COLO668 (cell line): ENCODE results near the gene UROC1.

Experiments
- DNase-seq: peaks from one replicate; lab custom pipeline; 2025; ENCODE audit not compliant: unreplicated experiment; lab: John Stamatoyannopoulos, UW

Gene UROC1

DNA sequence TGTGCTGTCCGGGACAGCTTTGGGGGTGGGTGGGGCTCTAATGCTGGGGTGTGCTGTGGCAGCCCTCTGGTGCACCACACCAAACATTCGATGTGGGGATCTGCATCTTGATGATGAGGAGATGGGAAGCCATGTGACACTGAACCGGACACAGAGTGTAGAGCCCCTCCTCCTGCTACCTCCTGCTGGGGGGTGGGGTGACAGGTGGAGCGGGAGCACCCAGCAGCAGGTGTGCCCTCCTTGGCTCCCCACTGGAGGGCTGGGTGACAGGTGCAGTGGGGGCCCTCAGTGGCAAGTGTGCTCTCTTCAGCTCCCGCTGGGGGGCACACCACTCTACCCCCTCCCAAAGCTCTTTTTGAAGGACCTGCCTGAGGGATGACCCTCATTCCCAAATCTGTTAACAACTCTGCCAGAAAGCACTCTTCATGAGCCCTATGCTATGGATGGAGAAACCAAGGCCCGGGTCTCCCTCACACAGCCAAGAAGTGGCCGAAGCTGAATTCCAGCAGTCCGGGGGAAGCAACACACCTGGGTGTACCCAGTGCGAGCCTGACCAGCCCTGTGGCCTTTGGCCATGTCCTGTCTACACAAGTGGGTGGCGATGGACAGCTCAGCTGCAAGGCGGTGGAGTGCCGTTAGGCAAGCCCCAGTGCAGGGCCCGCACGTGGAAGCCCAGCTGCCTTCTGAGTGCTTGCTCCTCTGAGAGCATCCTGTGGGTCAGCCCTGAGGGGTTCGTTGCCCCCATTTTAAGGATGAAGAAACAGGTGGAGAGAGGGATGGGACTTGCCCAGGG is 609 bp upstream of the UROC1 start:
- peak; percentile 17 for DNase-seq

DNA sequence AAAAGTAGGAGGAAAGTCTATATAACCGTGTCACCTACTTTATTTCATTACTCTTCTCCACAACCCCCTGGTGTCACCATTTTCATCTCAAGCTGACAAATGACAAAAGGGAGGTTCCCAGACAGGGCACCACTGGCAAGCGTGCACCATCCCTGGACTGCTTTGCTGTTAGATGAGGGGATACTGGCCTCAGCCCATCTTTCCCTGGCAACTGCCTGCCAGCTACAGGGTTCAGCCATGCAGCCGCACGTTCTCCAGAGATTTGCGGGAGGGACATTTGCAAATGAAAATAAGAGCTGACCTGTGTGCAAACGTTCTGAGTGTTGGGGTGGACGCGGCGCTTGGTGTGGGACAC is 660 bp downstream of the UROC1 start:
- DNase-seq, result no peak

DNA sequence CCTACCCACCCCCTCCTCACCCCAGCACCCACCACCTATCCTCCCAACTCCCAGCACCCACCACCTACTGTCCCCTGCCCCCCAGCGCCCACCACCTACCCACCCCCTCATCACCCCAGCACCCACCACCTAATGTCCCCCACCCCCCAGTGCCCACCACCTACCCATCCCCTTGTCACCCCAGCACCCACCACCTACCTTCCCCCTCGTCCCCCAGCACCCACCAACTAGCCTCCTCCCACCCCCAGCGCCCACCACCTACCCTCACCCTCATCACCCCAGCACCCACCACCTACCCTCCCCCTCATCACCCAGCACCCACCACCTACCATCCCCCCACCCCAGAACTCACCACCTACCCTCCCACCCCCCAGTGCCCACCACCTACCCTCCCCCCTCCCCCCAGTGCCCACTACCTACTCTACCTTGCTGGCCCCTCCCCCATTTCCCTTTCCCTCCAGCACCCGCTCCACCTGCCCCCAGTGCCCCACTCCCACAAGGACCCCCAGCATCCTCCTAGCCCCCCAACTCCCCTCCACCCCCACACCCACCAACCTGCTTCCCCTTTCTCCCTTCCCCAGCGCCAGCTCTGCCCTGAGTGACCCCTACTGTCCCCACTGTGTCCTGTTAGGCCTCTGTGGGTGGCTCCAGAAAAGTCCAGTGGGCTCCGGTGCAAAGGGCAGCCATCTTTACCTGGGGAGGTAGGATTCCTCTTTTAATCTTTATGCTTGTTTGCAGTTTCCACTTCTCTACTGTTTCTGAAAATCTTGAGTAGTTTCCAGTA is 1.2 kb downstream of the UROC1 start:
- no peak for DNase-seq

DNA sequence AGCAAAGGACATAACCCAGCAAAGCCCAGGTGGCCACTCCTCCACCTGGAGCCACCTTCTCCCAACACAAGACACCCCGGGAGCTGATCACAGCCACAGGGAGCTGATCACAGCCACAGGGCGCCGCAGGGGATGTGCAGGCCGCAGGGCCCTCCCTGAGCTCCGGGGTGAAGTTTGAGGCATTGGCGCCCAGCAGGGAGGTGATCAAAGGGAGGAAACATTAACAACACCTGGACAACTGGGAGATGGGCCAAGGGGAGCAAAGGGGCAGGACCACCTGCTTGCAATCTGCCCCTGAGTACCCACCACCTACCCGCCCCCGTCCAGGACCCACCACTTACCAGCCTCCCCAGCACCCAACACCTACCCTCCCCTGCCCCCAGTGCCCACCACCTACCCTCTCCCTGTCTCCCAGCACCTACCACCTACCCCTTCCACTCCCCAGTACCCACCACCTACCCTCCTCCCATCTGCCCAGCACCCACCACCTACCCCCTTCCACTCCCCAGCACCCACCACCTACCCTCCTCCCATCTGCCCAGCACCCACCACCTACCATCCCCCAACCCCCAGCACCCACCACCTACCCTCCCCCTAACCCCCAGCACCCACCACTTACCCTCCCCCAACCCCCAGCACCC is 2.4 kb downstream of the UROC1 start:
- peak; percentile 3 for DNase-seq

DNA sequence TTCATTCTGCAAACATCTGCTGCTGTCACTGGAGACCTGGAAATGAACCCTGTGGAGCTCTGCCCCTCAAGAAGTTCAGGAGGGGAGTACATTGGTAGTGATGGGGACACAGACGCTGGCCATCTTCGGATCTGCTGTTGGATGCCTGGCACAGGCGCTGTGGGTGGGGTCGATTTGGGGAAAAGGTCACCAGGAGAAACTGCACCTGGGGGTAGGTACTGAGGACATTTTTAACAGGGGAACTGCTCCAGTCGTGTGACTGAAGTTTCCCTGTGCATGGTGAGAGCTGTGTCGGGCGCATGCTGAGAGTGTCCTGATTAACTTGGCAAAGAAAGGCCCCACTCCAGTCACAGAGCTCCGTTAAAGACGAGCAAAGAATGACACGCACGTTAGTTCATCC is 3.4 kb downstream of the UROC1 start:
- DNase-seq, result no peak

DNA sequence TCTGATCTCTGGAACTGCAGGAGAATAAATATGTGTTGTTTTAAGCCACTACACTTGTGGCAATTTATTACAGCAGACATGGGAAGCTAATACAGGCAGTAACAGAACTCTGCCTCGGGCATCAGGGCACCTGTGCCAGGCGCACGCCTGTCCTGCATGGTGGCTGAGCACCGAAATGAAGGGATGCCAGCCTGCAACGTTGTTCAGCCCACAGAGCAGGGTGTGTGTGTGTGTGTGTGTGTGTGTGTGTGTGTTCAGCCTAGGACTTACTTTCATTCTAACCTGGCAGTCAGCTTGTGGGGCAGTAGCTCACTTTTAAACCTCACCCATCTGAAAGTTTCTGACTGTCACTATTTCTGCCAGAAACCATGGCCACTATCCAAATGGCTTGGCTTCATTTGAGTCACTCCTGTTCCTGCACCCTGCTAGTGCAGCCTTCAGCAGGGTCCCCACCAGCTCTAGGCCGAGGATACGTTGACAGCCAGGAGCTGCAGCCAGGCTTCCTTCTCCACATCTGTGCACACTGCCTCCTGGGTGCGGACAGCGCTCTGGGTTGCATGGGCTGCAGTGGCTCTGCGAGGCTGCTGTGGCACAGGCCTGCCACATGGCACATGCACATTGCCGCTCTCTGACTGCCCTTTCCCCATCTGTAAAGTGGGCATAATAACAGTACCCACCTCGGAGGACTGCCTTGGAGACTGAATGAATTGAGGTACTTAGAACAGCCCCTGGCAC is 4.5 kb downstream of the UROC1 start:
- DNase-seq, result no peak

DNA sequence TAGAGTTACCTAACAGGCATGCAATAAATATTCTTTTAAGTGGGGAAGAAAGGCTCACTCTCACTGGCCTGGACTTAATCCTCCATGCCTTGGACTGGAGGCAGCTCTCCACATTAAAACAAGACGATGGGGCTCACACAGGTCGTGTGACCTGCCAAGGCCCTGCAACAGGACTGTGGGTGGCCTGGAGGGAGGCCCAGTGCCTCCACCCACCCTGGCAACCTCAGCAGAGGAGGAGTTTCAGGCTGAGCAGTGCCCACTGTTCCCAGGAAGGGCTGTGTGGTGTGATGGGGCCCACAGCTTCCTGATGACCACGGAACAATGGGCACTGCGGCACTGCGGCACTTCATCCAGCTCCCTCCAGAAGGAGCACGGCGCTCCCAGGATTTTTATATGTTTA is 5.5 kb downstream of the UROC1 start:
- DNase-seq, result no peak

DNA sequence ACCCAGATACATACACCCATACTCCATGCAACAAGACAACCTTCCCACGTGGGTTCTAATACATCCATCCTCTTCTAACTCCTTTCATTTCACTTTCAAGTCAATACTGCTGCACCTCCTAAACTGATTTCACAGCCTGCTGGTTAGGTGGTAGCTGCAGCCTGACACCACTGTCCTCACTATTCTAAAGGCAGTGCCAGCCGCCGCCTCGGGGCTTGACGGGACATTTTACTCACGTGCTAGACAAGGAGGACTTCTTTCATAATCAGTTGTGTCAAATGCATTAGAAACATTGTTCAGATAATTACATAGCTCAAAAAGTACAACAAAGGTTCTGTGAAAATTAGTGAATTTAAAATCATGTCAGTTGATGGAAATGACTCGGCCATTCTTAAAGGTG is 6.3 kb downstream of the UROC1 start:
- DNase-seq, result no peak

DNA sequence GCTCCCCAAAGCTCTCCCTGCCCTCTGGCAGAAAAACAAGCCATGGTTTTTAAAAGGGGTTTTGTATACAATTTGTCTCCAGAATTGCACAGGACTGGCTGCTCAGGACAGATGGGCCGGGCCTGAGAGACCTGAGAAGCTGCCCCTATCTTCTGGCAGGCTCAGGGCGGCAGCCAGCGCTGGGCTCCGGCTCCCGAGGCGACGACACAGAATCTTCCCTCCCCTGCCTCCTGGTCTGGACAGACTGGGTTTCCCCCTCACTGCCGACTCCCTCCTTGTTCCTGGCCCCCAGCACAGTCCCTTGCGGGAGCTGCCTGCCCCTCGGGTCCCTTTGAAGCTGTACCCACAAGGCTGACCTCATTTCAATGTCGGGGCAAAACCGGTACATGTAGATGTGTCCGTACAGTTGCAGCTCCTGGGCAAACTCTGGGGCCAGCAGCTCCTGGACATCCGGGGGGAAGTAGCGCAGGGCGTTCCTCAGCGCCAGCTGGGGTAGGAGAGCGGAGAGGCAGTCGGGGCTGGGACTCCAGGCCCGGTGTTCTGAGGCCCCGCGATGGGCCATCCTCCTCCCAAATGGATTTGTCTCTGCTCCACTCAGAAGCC is 7.2 kb downstream of the UROC1 start:
- no peak for DNase-seq

DNA sequence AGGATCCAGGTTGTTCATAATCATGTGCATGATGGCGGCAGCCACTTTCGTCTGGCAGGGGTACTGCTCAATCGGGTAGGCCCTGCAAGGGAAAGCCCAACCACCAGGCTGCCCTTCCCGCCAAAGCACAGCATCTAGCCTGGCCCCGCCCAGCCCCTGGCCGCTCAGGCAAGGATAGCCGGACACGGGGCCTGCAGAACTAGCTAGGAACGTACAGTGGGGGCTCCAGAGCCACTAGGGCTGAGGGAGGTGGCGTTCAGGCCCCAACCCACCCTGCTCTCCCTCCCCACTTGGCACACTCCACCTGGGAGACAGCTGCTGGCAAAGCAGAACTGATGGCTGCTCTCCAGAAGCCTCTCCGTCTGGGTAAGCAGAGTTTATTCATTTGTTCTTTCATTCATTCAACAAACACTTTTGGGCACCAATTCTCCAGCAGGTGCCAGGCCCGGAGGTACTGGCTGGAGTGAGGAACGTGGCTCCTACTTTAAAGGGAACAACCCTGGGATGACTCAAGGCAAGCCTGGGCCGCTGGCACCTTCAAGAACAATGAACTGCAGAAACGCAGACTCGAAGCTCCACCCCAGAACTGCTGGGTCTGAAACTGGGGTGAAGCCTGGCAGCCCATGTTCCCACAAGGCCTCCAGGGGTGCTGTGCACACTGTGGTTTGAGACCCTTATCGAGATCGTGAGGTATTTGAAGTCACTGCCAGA is 7.8 kb downstream of the UROC1 start:
- no peak for DNase-seq

DNA sequence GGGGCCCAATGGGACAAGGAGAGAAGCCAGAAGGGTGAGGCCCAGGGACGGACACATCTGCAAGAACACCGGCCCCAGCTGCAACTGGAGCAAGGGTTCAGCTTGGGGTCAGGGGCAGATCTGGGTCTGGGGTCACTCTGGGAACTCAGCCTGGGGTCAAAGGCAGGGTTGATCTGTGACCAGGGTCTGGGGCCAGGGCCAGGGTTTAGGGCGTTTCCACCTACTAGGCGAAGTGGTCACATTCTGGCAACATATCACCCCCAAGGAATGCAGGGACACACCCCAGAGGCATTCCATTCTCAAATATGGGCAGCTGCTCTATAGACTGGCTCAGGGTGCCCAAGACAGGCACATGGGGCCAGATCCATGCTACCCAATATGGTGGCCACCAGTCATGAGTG is 9.0 kb downstream of the UROC1 start:
- DNase-seq, result no peak

DNA sequence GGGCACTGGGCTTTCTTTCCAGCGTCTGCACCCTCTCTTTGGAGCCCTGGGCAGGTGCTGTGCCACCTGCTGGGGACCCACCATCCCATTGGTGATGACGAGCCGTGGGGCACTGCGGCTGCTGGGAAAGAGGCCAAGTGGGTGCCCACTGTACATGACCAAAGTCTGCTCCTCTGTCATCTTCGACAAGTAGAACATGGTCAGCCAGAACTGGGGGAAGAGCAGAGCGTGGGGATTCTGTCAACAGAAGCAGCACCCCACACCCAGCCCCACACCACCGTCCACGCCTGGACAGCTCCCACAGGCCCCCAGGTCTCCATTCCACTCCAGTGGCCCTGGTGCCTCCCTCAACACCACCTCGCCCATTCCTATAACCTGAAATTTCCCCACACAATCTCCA is 9.7 kb downstream of the UROC1 start:
- no peak for DNase-seq

DNA sequence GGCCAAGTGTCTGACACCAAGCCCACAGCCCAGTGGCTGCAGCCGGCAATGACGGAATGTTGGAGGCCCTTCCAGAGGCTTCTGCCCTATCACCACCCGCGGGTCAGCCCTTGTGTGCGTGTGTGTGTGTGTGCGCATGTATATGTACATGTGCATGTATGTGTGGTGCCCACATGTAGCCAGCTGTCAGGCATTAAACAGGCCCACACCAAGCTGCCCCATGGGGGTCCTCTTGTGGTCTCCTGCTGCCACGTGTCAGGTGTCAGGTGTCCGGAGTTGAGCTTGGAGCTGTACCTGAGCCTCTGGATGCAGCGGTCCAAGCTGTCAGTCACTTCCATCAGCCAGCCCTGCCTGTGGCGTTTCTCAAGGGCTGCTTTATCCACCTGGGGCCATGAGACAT is 13.9 kb downstream of the UROC1 start:
- DNase-seq, result no peak

DNA sequence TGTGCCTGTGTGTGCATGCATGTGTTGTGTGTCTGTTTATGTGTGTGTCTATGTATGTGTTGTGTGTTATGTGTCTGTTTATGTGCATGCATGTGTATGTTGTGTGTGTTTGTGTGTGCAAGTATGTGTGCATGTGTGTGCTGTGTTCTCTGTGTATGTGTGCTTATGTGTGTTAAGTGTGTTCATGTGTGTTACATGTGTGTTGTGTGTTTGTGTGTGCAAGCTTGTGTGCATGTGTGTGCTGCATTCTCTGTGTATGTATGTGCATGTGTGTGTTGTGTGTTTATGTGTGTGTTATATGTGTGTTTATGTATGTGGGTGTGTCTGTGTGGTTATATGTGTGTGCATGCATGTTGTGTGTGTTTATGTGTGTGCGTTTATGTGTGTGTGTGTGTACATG is 14.9 kb downstream of the UROC1 start:
- no peak for DNase-seq

DNA sequence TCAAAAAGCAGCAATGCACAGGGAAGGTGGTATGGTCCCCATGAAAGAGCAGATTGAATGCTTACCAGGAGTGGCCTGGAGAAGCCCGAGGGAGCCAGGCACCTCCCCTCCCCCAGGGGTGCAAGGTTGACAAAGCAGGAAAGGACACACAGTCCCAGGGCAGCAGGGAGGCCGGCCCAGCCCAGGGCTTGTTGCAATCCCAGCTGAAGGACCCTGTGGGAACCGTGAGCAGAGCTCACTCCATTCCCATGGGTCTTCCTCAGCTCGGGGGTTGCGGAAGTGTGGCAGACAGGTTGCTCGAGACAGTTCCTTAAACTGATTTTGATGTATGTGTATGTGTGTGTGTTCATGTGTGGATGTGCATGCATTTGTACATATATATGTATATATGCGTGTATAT is 15.8 kb downstream of the UROC1 start:
- DNase-seq, result no peak

DNA sequence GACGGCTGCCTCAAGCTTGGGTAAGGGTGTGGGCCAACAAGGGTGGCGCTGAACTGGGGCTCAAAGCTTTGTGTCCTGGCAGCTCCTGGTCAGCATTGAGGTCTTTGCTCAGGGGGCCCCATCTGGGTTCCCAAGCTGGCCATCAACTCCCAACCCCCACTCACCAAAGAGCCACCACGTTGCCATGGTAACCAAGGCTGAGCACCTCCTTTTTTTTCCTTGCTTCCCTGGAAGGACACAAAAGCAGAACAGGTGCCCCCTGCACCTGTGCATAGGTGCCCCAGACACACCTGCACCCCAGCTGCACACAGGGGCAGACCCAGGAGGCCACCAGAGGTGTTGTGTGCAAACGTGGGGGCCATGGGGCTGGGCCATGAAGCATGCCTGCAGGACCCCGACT is 16.5 kb downstream of the UROC1 start:
- DNase-seq, result no peak

DNA sequence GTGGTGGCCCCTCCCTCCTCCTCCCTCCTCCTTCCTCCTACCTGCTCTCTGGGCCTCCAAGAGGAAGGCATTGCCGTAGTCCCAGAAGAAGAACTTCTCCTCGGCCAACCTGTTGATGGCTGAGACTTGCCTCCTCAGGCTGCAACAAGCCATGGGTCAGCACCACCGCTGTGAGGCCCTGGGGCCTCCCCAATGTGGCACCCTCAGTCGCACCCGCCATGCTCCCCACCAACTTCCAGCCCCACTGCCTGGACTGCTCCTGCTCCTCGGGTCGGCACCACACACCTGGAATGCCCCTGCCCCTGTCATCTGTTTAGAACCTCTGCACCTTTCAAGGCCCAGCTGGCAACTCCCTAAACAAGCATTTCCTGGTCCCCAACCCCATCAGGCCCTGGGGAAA is 17.6 kb downstream of the UROC1 start:
- no peak for DNase-seq

DNA sequence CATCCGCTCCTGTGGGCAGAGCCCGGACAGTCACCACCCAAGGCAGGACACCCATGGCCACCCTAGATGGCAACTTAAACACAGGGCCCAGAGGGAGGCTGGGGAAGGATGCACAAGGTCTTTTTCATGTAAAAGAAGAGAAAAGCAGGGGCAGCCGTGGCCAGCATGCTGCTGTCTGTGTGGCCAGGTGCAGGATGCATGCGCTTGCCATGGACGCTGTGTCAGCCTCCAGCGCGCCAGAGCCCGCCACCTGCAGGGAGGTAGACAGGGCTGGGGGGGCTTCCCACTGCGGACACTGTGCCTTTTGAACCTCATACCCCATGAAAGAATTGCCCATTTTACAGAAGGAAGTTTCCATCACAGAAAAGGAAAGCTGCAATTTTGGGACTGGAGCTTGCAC is 18.2 kb downstream of the UROC1 start:
- no peak for DNase-seq

DNA sequence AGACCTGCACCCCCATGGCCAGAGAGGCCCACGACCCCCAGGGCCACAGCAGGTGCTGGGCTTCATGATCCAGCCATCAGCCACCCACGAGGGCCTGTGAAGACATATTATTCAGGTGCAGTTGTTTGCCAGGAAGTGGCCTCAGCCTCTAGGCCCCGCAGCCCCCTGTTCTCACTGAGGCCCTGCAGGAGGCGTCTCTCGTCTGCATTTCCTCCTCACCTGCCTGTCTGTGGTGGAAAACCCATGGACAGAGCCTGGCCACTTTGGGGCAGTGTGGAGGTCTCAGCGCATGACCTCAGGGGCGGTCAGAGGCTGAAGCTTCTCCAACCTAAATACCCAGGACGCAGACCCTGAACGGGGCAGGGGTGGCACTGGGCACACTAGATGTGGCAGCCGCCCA is 18.6 kb downstream of the UROC1 start:
- no peak for DNase-seq

DNA sequence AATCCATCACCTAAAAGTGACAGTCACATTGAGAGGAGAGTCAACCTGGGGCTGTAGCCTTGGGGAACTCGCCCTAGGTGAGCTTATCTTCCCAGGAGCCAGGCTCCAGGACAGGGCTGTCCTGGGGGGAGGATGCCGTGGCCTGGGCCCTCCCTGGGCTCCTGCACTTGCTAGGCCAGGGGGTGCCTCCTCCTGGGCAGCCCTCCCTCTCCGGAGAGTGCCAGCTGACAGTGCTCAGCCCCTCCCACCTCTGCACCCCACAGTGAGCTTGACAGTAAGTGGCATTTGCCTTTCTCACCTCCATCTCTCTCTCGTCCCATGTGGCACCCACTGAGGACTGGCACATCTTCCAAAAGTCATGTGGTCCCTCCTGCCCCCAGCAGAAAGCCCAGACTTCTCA is 19.1 kb downstream of the UROC1 start:
- no peak for DNase-seq

DNA sequence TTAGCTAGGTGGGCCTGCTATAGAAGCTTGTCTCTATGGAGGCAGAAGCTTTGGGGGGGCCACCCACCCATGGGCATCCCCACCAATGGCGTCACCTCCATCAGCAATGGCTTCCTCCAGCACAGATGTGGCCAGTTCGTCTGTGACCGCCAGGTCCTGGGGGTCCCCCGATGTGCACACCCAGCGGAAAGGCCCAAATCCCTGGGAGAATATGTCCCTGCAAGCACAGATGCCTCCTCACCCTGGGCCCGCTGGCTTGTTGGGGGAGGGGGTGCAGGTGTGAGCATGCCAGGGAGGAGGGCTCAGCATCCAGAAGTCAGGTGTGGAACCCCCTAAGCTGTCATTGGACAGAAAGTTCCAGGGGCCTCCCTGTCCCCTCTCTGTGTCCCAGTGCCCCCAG is 19.6 kb downstream of the UROC1 start:
- DNase-seq, result no peak
